ENCODE measurements around the gene PLIN1.
A peak's percentile ranks its signal among the peaks of the same experiment; 100 is the strongest.

PLIN1 gene

DNA sequence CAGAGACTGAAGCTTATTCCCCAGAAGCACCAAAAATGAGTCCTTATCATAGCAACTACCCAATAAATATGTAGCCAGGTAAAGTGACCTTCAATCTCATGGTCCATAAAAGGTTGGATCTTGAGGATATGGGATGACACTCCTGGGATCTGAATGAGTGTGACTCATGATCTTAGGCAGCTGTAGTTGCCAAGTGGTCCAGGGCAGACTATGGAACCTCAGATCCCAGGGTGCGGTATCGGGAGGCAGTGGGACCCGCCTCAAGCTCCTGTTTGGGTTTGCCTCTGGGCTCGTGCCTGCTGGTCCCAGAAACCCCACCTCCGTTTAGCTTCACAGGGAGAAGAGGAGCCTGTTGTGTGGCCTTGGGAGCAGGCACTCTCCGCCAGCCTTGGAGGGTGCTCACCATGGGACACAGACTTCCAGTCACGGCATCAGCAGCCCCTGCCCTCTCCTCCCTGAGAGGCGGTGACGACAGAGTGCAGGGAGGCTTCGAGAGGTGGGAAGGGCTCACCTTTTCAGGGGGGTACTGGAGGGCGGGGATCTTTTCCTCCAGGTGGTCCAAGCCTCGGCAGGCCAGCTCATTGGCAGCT, 8.1 kb downstream of the PLIN1 start:
- DNase-seq = no peak

DNA sequence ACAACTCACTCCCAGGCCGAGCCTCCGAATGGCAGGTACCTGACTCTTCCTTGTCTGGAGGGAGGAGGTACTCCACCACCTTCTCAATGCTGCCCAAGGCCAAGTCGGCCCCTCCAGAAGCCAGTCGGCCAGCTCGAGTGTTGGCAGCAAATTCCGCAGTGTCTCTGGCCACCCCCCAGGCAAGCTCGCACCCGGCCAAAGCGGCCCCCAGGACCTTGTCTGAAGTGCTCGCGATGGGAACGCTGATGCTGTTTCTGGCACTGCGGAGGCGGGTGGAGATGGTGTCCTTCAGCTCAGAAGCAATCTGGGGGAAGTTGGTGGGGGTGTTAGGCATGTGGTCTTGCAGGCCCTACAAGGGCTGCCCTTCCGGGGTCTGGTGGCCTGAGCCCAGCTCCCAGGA, 9.2 kb downstream of the PLIN1 start:
- no peak for DNase-seq

DNA sequence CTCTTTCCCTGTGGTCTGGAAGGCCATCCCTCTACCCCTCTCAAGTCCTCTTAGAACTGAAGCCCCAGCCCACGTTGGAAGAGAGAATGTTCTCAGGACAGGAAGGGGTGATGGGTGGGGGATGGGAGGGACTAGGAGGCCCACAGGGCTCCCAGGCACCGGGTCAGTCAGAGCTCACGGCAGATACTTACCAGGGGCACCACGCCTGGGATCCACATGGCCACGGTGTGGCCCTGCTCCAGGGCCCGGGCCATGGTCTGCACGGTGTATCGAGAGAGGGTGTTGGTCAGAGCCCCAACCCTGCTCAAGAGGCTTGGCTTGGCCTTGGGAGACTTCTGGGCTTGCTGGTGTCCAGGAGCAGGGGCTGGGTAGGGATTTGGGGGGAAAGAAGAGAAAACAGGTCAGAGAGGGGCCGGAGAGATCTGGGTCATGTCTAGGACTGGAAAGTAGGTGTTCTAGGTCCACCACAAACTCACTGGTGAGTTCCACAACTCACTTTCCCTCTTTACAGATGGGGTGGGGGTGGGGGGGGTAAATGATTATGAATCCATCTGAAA, 9.8 kb downstream of the PLIN1 start:
- no peak for DNase-seq

DNA sequence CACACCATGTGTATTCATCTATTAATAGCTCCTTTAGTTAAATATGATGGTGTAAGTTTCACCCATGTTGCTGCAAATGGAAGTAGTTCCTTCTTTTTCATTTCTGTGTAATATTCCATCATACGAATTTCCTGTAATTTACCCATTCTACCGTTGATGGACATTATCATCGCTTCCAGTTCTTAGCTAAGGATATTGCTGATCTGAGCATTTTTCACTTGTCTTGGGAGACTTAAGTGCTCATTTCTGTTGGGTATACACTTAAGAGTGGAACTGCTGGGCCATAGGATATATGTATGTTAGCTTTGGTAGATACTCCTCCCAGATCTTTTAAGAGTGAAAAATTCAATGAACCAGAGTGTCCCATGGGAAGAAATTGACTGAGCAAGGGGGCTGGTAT, 11.0 kb downstream of the PLIN1 start:
- DNase-seq = no peak

DNA sequence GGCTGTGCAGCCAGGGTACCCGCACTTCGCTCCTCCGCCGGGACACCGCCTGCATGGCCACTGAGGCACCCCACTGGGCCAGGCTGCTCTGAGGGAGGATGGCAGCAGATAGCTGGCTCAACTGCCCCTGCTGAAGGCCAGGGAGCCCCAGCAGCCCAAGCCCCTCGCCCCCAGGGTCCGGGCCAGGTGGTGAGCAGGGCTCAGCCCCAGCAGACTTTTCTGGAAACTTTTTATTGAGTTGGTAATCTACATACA, 11.5 kb downstream of the PLIN1 start:
- no peak for DNase-seq

DNA sequence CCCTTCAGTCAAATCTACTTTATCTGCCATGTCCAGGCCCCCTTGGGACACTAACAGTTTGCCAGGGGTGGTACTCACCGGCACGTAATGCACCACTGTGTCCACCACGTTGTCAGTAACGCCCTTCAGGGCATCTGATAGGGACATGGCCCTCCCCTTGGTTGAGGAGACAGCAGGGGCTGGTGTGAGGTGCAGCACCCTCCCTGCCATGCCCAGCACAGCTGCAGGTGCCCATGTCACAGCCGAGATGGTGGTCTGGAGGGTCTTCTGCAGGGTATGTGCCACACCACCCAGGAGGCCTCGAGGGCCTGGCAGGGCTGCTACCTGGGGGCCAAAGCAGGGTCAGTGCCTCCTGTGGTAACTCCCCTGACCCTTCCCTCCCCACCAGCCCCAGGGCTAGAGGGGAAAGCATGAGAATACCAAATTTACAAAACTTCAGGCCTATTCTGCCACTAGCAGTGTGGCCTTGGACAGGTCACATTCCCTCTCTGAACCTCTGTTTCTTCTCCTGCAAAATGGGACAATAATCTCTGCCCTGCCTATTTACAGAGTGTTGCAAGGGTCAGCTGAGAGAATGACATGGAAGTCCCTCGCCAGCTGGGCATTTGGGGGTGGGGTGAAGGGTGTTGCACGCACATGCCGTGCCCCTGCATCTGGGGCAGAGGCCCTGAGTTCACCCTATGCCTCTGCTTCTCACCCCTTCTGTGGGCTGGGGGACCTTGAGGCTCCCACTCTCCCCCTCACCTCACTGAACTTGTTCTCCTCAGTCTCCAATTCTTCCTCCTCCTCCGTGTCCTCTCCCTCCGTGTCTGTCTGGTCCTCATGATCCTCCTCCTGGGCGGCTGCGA, 12.1 kb downstream of the PLIN1 start:
- no peak for DNase-seq

DNA sequence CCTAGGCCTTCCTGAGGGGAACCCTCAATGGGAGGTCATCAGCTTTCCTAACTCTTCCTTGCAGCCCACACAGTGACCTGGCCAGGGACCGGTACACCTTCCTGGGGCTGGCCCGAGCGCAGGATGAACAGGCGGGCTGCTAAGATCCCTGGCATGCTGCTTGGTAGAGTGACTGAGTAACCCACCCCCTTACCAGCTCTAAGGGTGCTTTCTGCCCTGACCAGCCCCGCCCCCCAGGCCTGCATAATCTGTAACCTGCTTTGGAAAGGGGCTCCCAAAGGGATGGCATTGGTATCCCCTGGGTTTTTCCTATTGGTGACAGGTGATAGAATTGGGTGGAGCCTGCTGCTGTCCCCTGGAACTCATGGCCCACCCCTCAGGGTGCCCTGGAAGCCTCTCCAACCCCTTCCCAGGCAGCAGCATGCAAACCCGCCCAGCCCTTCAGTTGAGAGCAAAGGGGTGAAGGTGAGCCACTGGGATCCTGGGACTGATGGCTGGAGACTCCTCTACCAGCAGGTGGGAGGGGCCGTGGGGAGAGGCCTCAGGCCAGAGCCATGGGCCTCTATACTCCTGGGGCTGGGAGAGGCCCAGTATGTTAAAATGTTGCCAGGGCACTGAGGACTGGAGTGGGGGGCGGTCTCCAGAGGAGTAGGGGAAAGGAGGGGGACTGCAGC, 12.8 kb downstream of the PLIN1 start:
- no peak for DNase-seq

DNA sequence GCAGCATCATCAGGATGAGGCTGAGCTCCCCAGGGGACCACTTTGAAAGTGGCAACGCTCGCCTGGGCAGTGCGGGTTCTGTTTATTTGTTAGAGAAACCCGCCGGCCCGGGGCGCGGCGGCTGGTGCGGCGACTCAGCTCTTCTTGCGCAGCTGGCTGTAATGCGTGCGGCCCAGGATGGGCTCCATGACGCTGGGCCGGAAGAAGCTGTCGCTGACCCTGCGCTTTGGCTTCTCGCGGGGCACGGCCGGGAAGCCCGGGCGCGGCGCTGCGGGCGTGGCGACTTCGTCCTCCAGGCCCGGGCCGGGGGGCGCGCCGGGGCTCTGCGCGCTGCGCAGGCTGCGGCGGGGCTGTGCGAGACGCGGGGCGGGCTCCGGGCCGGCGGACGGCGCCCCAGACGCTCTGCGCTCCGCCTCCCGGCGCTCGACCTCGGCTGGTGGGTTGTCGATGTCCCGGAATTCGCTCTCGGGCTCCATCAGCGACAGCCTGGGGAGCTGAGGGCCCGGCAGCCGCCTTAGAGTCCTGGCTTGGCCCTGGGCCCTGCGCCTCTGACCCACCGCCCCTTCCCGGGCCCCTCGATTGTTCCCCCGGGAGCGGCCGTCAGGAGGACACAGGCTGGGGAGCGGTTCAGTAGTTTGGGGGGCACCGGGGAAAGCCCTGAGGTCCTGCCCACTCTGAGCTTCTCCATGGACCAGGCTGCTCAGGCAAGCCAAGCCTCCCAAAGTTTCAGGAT, 13.6 kb downstream of the PLIN1 start:
- peak; percentile 69 to 85 (median 77) for DNase-seq

DNA sequence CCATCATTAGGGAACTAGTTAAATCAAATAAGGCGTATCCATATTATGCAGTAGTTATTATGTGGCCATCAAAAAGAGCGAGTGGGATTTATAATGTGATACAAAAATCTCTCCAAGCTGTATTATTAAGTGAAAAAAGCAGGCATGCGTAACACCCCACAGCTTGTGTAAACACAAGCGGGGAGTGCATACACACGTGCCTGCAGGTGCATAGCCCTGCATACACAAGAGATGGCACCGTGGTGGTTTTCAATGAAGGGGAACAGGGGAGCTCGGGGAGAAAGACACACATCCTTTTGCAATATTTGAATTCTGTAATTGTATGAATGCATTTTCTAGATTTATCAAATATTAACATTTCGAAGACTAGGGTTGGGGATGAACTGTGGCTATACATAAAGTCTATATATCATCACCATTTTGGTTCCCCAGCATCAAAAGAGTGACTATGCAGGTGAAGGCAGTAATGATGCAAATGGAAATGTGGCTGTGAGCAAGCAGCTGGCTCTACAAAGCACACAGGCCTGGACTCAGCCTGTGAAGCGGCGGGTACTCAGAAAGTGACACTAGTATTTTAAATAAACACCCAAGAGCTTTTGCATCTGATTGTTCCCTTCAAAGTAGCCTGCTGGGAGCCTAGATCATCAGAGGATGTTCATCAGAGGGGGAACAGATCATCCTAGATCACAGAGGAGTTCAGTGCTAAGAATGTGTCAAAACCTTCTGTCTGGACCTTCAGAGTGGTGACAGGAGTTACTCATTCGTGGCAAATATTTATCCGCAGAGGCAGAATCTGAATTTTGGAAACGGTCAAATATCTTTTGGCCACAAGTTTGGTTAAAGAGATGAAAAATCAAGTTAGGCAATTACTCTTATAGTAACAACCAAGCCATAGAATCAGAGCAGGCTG, 14.5 kb downstream of the PLIN1 start:
- DNase-seq = no peak

DNA sequence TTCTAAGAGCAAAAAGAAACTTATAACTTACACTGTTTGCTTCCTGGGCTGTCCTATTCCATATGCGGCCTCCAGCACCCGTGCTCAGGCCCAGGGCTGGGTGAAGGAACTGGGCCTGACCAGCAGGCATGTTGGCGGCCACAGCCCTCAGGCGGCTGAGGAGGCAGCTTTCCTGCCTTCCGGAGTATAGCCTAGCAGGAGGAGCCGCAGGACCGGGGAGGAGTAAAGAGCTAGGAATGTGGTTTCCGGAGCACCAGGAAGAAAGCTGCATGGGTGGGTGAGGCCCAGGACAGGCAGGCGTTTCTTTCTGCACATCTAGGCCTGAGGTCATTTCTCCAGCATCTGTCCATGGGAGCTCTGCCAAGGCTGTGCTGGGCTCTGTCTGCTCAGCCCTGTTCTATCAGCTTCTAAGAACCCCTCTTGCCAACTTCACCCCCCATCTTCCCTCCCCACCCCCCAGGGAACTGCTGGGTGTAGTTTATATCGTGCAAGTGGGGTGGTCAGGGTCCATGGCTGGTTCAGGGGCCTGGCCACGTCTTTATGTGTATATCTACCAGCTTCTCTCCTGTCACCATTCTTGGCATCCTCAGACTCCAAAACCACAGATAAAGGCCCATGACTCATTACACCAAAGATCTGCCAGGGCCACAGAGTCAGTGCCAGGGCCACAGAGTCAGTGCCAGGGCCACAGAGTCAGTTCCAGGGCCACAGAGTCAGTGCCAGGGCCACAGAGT, 16.1 kb downstream of the PLIN1 start:
- peak; percentile 37 to 56 (median 42) for DNase-seq

DNA sequence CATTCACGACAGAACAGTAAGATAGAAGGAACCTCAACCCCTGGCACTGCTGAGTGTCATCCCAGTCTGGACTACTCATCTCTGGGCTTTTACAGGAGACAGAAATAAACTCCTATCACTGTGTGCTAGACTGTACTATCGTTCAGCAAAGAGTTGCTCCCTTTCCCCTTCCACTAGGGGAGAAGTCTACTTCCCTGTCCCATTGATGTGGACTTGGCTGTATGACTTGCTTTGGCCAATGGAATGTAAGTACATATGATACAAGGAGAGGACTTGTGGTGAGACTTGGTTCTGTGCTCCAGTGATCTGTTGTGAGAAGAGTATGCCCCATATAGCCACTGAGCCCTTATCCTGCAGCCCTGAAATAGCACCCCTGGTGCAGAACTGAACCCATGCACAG, 18.6 kb downstream of the PLIN1 start:
- no peak for DNase-seq

DNA sequence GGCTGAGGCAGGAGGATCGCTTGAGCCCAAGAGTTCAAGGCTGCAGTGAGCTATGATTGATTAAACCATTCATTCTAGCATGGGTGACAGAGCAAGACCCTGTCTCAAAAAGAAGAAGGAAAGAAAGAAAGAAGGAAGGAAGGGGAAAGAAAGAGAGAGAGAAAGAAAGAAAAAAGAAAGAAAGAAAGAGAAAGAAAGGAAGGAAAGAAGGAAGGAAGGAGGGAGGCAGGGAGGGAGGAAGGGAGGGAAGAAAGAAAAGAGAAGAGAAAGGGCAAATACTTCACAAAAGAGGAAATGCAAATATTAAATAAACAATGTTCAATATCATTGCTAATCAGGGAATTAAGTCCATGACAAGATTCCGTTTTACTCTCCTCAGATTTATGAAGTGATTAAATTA, 19.9 kb downstream of the PLIN1 start:
- no peak for DNase-seq

DNA sequence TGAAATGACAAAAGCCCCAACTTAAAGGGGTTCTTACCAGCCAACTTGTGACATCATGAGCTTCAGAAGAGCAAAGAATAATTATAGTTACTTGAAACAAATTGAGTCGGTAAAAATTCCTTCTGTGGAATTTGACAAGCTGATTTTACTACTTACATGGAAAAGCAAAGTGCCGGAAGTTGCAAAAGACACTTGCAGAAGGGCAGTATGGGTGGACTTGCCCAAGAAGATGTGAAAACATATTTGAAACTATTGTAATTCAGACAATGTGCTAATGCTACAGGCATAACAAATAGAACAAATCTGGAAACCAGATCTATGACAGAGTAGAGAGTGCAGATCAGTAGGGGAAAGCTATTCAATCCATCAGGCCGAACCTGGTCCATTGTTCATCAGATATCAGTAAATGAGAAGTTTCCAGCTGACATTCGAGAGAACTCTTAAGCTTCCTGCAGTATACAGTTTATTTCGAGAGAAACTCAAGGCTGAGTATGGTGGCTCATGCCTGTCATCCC, 21.4 kb downstream of the PLIN1 start:
- no peak for DNase-seq

DNA sequence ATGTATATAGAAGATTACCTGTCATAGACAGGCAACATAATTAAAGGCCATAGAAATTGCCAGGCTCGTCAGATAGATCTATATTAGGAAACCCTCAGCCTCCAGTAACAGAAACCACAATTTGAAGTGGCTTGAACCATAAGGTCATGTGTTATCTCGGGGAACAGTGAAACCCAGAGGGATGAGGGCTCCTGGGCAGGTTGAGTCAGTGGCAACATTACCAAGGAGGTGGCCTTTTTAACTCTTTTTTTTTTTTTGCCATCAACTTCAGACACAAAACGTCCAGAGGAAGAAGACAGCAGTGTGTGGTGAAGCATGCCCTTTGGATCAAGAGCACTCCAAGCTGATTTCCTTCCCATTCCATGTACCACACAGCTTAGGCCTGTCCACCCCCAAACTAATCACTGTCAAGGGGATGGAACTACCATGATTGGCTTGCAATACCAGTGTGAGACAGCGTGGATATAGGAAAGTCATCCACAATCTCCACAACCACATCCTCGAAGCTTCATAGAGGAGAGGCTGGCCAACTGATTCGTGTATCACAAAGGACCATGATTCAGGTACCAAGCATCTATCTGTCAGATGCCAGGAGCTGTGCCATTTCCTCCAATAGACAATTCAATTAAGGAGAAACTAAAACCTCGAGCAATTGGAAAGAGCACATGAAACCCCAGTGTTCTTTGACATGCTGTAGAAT, 22.9 kb downstream of the PLIN1 start:
- no peak for DNase-seq

DNA sequence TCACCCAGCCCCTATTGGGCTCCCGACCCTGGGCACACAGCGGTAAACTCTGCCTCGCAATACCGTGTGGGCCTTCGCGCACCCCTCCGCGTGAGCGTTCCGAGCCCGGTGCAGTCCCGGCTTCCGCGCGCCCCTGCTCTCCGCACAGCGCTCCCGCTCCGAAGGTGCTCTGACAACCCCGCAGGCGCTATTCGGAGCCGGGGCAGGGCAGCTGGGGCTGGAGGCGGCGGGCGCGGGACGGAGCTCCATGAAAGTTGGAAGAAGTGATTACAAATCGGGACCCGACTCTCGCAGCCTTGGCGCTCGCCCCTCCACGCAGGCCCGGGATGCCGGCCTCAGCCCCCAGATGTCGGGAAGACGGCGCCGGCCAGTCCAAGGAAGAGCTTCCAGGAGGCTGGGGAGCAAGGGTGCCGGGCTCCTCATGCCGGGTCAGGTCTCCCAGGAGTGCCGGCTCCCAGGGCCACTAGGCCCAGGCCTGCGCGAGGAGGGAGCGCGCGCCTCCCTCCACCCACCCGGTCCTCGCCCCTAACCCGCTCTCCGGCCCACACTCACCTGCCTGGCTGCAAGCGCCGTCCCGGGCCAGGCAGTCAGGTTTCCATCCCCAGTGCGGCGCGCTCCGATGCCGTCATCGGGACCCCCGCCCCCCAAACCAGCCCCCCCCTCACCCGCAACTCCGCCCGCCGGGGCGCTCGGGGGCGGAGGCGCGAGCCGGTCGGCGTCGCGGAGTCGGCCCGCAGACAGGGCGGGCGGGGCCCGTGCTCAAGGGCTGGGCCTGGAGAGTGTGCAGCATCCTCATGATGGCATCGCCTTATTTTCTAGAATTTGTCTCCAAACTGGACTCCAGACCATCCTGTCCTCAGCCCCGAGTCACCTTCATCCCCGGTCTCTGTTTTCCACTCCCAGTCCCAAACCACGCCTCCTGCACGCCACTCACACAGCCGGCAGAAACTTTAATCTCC, 24.0 kb downstream of the PLIN1 start, which contains the start of gene KIF7:
TSS of gene KIF7 (minus strand) at position 621 of the 959 bp plus-strand sequence. CDS start 2,537 bp downstream, outside the sequence.
- peak in 3 of 4 experiments; percentile 9 to 38 (median 24) for DNase-seq

DNA sequence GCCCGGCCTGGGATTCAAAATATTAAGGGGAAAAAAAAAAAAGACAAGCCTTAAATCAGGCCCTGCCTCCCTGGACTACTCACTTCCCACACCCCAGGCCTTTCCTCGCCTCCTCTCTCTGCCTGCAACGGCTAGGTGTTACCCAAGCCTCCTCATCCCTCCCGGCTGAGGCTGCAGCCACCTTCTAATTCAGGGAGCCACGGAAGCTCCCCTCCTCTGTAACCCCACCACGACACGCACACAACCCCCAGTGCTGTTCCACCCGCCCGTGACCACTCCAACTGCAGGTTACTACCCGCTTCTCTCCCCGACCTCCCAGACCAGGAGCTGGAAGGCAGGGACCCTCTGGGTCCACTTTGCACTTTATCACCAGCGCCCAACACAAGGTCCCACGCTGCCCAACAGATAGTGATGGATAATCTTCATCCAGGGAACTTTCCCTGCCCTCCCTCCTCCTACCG, 24.8 kb downstream of the PLIN1 start:
- no peak for DNase-seq

DNA sequence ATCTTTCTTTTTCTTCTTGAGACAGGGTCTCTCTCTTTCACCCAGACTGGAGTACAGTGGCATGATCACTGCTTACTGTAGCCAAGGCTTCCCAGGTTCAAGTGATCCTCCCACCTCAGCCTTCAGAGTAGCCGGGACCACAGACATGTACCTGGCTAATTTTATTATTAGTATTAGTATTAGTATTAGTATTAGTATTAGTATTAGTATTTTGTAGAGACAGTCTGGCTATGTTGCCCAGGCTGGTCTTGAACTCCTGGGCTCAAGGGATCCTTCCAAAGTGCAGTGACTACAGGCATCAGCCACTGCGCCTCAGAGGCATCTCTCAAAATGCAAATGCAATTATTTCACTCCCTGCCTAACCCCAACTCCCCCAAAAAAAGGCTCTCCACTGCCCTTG, 25.6 kb downstream of the PLIN1 start:
- DNase-seq = no peak

DNA sequence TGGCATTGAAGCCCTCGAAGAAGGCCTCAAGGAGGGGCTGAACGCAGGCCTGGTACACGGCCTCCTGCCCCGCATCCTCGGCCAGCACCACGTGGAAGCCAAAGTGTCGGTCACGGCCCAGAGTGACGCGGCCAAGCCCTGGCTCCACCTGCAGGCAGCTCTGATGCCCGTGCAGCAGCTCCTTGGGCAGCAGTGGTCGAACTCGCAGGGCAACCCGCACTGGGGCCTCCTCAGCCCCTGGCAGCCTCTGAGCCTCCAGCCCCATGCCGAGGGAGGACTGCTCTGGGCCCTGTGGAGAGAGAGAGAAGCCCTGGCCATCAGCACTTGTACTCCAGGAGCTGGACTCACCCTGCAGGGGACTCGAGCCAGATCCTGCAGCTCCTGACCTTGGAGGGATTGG, 26.5 kb downstream of the PLIN1 start:
- no peak for DNase-seq

DNA sequence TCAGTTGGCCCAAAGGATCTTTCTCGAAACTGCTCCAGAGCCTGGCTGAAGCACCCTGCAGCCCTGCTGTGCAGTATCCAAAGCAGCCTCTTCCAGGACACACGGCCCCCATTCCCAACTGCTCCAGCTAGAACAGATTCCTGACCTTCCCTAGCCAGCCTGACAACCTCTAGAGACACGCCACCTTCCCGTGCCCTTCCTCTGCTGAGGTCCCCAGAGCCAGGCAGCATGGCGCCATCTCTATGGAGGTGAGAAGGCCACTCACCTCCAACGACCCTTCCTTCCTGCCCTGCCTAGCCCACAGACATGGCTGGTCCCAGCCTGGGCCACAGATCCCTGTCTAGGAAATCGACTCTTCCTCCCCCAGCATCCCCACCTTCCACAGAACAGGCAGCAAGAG, 27.0 kb downstream of the PLIN1 start:
- DNase-seq = no peak
